Panc1 (cell line): ENCODE results near the gene MOB4.

Experiments used
- CTCF ChIP-seq: fragments of 450-650 bp; IDR thresholded peaks from 2 replicates; pipeline ENCODE4 v1.5.1; 2017; ENCODE audit warnings: mild to moderate bottlenecking
- POLR2AphosphoS5 ChIP-seq: IDR thresholded peaks from 2 replicates; pipeline ENCODE4 v1.6.1; 2012; ENCODE audit warnings: mild to moderate bottlenecking, low read depth, low read length, moderate library complexity
- TF ChIP-seq, protein P1 (sequence below), 2 experiments: IDR thresholded peaks; 2 replicates each; pipeline ENCODE4 v1.6.1; 2011 to 2012; ENCODE audit warnings: low read depth in 2 of 2, control low read depth in 1 of 2, low read length in 1 of 2, mild to moderate bottlenecking in 1 of 2, moderate library complexity in 1 of 2; ENCODE audit not compliant: insufficient read depth in 1 of 2

- no peak for TF ChIP-seq CTCF
- TF ChIP-seq, protein P1, sequence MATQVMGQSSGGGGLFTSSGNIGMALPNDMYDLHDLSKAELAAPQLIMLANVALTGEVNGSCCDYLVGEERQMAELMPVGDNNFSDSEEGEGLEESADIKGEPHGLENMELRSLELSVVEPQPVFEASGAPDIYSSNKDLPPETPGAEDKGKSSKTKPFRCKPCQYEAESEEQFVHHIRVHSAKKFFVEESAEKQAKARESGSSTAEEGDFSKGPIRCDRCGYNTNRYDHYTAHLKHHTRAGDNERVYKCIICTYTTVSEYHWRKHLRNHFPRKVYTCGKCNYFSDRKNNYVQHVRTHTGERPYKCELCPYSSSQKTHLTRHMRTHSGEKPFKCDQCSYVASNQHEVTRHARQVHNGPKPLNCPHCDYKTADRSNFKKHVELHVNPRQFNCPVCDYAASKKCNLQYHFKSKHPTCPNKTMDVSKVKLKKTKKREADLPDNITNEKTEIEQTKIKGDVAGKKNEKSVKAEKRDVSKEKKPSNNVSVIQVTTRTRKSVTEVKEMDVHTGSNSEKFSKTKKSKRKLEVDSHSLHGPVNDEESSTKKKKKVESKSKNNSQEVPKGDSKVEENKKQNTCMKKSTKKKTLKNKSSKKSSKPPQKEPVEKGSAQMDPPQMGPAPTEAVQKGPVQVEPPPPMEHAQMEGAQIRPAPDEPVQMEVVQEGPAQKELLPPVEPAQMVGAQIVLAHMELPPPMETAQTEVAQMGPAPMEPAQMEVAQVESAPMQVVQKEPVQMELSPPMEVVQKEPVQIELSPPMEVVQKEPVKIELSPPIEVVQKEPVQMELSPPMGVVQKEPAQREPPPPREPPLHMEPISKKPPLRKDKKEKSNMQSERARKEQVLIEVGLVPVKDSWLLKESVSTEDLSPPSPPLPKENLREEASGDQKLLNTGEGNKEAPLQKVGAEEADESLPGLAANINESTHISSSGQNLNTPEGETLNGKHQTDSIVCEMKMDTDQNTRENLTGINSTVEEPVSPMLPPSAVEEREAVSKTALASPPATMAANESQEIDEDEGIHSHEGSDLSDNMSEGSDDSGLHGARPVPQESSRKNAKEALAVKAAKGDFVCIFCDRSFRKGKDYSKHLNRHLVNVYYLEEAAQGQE (IDR thresholded peaks at IDR 0.05; ENCODE audit: insufficient read depth in 1 of 2, low read depth in 2 of 2, low read length in 1 of 2) = no peak
- TF ChIP-seq POLR2AphosphoS5 = no peak
These were observed 17.5 kb upstream of the MOB4 start for GRCh38 chr2:197498235-197498936.
